Measurements from ENCODE around the gene MMP15.

DNA sequence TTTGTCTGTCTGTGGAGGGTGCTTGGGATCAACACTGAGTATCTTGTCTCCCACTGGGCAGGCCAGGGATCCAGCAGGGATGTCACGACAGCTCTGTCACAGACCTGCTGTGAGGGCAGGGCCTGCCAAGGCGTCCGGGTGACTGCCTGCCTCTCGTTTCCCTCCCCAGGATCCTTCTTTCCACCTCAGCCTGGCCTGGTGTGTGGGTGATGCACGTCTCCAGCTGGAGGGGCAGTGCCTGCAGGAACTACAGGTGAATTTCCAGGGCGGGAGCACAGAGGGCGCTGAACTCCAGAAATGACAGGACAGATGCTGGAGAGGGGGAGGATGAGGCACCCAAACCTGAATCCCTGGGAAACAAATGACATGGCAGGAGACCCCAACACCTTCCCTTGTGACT is 6.8 kb upstream of the MMP15 start:
- TF ChIP-seq, protein P1, sequence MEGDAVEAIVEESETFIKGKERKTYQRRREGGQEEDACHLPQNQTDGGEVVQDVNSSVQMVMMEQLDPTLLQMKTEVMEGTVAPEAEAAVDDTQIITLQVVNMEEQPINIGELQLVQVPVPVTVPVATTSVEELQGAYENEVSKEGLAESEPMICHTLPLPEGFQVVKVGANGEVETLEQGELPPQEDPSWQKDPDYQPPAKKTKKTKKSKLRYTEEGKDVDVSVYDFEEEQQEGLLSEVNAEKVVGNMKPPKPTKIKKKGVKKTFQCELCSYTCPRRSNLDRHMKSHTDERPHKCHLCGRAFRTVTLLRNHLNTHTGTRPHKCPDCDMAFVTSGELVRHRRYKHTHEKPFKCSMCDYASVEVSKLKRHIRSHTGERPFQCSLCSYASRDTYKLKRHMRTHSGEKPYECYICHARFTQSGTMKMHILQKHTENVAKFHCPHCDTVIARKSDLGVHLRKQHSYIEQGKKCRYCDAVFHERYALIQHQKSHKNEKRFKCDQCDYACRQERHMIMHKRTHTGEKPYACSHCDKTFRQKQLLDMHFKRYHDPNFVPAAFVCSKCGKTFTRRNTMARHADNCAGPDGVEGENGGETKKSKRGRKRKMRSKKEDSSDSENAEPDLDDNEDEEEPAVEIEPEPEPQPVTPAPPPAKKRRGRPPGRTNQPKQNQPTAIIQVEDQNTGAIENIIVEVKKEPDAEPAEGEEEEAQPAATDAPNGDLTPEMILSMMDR (IDR thresholded peaks at IDR 0.05) = no peak
- TF ChIP-seq POLR2A (IDR thresholded peaks at IDR 0.05) = no peak
